Coronary artery (tissue), 2 donors: ENCODE results near the gene RTEL1.

ENCODE experiments used
- DNase-seq: peaks from one replicate; pipeline ENCODE4 v3.0.0-alpha.2; 2017; ENCODE audit warnings: low spot score
- H3K27ac ChIP-seq, 2 donors: fragments of 200-600 bp; sonication (generic); one replicate each; pipeline ENCODE4 v1.5.1; 2016 to 2019
- H3K4me3 ChIP-seq: fragments of 200-600 bp; sonication (generic); 2 replicates; pipeline ENCODE4 v1.5.1; 2016; ENCODE audit warnings: mild to moderate bottlenecking, moderate library complexity
- TF ChIP-seq, protein P1 (sequence below): fragments of 200-600 bp; sonication (generic); IDR thresholded peaks from one replicate; pipeline ENCODE4 v1.5.1; 2019; ENCODE audit warnings: antibody characterized with exemption

RTEL1 gene

DNA sequence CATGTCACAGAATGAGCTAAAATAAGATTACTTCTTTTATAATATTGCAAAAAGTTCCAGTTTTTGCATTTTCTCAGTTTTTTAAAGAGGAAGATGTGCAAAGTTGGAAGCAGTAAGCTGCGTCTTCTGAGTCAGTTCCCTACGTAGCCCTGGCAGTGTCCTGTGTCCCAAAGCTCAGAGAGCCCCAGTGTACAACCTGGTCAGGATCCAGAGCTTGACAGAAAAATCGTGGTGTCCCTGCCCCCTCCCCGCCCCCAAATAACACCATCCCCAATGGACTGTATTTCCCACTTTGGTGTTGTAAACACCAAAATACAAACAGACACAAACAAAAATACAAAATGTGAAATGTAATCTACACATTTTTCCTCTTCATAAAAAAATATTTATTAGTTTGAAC is 86.0 kb downstream of the RTEL1 start:
- no peak for DNase-seq
- TF ChIP-seq, protein P1, sequence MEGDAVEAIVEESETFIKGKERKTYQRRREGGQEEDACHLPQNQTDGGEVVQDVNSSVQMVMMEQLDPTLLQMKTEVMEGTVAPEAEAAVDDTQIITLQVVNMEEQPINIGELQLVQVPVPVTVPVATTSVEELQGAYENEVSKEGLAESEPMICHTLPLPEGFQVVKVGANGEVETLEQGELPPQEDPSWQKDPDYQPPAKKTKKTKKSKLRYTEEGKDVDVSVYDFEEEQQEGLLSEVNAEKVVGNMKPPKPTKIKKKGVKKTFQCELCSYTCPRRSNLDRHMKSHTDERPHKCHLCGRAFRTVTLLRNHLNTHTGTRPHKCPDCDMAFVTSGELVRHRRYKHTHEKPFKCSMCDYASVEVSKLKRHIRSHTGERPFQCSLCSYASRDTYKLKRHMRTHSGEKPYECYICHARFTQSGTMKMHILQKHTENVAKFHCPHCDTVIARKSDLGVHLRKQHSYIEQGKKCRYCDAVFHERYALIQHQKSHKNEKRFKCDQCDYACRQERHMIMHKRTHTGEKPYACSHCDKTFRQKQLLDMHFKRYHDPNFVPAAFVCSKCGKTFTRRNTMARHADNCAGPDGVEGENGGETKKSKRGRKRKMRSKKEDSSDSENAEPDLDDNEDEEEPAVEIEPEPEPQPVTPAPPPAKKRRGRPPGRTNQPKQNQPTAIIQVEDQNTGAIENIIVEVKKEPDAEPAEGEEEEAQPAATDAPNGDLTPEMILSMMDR: no peak
- Histone ChIP-seq H3K4me3 (no peak overlapping the region), H3K27ac (no peak overlapping the region)

DNA sequence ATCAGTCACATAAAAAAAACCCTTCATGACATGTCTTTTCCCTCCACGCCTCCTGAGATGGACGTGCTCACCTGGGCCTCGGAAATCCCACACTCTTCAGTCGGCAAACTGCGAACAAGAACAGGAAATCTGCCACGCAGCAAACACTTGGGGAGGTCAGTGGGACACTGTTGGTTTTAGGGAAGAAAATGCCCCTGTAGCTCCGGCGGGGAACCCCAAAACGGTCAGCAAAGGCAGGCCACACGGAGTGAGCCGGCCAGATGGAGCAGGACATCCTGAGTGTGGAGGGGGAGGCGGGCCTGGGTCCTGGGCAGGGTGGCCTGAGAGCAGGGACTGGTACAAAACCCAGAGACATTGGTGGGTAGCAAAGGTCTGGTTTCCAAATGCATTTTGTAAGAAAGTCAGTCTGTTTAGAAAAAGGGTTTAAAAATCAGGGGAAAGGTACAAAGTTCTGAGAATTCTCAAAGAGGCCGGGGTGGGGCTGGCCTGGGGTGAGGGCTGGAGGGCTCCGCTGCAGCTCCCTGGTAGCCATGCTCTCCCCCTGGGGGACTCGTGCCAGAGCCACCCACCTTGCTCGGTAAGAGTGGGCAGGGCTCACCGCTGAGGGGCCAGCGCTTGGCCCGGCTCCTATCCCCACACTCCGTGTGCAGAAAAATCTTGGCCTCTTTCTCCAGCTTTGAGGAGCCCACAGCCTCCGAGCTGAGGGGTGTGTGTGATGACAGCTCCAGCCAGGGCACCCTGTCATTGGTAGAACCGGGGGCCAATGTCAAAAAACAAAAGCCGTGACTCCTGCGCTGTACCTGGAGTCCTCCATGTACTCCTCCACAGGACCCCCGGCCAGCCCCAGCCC is 86.7 kb downstream of the RTEL1 start:
- no peak overlapping the region for H3K4me3 ChIP-seq
- DNase-seq: no peak
- no peak overlapping the region for H3K27ac ChIP-seq

DNA sequence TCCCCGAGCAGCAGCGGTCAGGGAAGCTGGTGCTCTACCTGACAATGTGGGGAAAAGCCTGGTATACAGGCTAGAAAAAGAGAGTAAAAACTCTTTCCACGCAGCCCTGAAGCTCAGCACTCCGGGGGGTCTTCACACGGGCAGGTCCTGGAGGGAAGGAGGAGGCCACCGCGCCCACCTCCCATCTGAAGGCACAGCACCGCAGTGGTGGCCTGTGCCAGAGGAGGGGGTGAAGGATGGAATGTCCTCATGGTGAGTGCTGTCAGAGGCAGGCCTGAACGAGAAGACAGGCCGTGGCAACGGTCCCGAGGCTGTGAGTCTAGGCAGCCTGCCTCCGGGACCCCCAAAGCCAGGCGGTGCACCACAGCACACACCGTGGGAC is 87.3 kb downstream of the RTEL1 start:
- H3K27ac ChIP-seq: no peak overlapping the region
- TF ChIP-seq, protein P1: no peak
- H3K4me3 ChIP-seq: no peak overlapping the region
- no peak for DNase-seq

More for the DNA sequence above, 86.7 kb downstream of the RTEL1 start:
- TF ChIP-seq, protein P1: no peak
